SJCRH30 (cell line): ENCODE results near the gene SLC27A4. TPM values are rescaled to one million over a fixed set of nuclear protein-coding genes. Genes with fewer than 3 reads are reported as not detected.
"Not testable (repeated sequence)": the region's sequence is repeated elsewhere in the genome, so short reads cannot be mapped to it uniquely, and the experiment has no call there.

ENCODE experiments used
- DNase-seq, 2 experiments: peaks; one replicate each; pipeline ENCODE4 v3.0.0-alpha.2; 2015 to 2020
- H3K27ac ChIP-seq: fragments of 250-450 bp; sonication (Bioruptor Pico); 2 replicates; pipeline ENCODE4 v1.5.1; 2020; ENCODE audit warnings: mild to moderate bottlenecking, moderate library complexity
- H3K27me3 ChIP-seq: fragments of 250-450 bp; sonication (Bioruptor Pico); 2 replicates; pipeline ENCODE4 v1.5.1; 2020; ENCODE audit warnings: mild to moderate bottlenecking, moderate library complexity
- H3K36me3 ChIP-seq: fragments of 250-450 bp; sonication (Bioruptor Pico); 2 replicates; pipeline ENCODE4 v1.5.1; 2020; ENCODE audit warnings: mild to moderate bottlenecking, moderate library complexity
- H3K4me1 ChIP-seq: fragments of 250-450 bp; sonication (Bioruptor Pico); 2 replicates; pipeline ENCODE4 v1.5.1; 2020; ENCODE audit warnings: mild to moderate bottlenecking, moderate library complexity
- H3K4me3 ChIP-seq: fragments of 250-450 bp; sonication (Bioruptor Pico); 2 replicates; pipeline ENCODE4 v1.5.1; 2020; ENCODE audit warnings: mild to moderate bottlenecking, moderate library complexity
- H3K9me3 ChIP-seq: fragments of 250-450 bp; sonication (Bioruptor Pico); replicated peaks from 2 replicates; pipeline ENCODE4 v1.5.1; 2020; ENCODE audit warnings: mild to moderate bottlenecking, moderate library complexity
- total RNA-seq: library from RNA; depleted of rRNA; stranded (reverse); fragments of >200 nt; shearing (Covaris generic); gene quantifications from 2 replicates; pipeline ENCODE4 v1.2.3, GENCODE V29; 2014

Gene SLC27A4
- total RNA-seq, 1 experiment from 2014 or later: 28.0 TPM

DNA sequence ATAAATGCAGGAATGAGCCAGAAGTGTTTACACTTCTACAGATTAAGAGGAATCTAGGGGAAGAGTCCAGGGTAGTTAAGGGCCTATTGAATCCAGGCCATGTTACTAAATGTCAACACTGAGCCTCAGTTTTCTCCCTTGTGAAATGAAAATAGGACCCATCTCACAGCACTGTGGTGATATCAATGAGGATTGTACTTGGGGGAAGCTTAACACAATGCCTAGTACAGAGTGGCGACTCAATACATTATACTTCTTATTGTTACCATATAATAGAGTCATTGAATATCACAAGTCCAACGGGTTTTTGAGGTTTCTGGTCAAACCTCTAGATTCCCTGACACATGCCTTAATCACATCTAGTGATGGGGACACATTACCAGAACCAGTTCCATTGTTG lies 22.7 kb upstream of the SLC27A4 start:
- H3K36me3 ChIP-seq: peaks cover 33% of the 10 kb centered on the region
- no peak for DNase-seq

GRCh38 chr9:128321343-128321742 lies 19.0 kb upstream of the SLC27A4 start:
- no peak for DNase-seq
- Histone ChIP-seq H3K4me3 (peak overlapping the region; percentile 69), H3K27me3 (no peaks in the 10 kb centered on the region), H3K36me3 (peaks cover 12% of the 10 kb centered on the region), H3K4me1 (no peaks in the 10 kb centered on the region), H3K9me3 (no peaks in the 10 kb centered on the region), H3K27ac (no peak overlapping the region)

More for the DNA sequence above, 22.7 kb upstream of the SLC27A4 start:
- no peaks in the 10 kb centered on the region for H3K9me3 ChIP-seq
- H3K27ac ChIP-seq: no peak overlapping the region
- no peaks in the 10 kb centered on the region for H3K4me1 ChIP-seq
- no peaks in the 10 kb centered on the region for H3K27me3 ChIP-seq
- no peak overlapping the region for H3K4me3 ChIP-seq

DNA sequence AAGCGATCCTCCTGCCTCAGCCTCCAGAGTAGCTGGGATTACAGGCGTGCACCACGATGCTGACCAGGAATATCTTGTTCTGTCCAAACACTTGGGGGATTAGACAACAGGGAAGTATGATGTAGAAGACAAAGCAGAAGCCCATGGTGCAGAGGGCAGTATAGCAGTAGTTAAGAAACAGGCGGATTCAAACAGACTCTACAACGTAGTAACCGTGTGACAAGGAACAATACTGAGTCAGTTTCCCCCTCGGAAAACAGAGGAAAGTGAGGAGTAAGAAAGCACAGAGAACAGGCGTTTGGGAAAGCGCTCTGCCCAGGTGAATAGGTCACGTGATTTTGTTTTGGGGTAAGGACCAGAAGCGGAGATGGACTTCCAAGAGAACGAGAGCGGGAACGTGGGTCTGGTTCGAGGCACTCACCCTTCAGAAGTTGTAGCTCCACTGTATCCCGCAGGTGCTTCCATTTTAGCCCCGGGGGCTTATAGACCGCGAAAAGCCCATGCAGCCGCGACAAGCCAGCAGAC lies 18.4 kb upstream of the SLC27A4 start:
- peaks cover 7% of the 10 kb centered on the region; the same call in 1 of the 2 replicates for H3K36me3 ChIP-seq
- no peaks in the 10 kb centered on the region for H3K27me3 ChIP-seq
- peak overlapping the region; percentile 69 for H3K4me3 ChIP-seq
- peak overlapping the region; percentile 71; the same call in 1 of the 2 replicates for H3K27ac ChIP-seq
- DNase-seq: no peak
- H3K9me3 ChIP-seq: no peaks in the 10 kb centered on the region
- H3K4me1 ChIP-seq: no peaks in the 10 kb centered on the region

- peak; percentile 97 to 99 for DNase-seq
- H3K4me3 ChIP-seq: peak within 1 kb of the TSS; percentile 69
- peak within 1 kb of the TSS; percentile 71 for H3K27ac ChIP-seq
- H3K27me3 ChIP-seq: no peaks in the 10 kb centered on the region
- H3K36me3 ChIP-seq: peaks cover 6% of the 10 kb centered on the region; the same call in 1 of the 2 replicates
- no peaks in the 10 kb centered on the region for H3K4me1 ChIP-seq
- no peaks in the 10 kb centered on the region for H3K9me3 ChIP-seq
Measured at GRCh38 chr9:128322404-128323211, 17.7 kb upstream of the SLC27A4 start, which contains the start of the genes COQ4 and TRUB2. TSS of gene COQ4 (plus strand) at chr9:128322839. CDS start at chr9:128322859, 20 bp downstream. TSS of gene TRUB2 (minus strand) at chr9:128322447. CDS start at chr9:128322408, 39 bp downstream.

- no peaks in the 10 kb centered on the region for H3K9me3 ChIP-seq
- H3K36me3 ChIP-seq: peaks cover 7% of the 10 kb centered on the region; the same call in 1 of the 2 replicates
- H3K4me3 ChIP-seq: peak overlapping the region; percentile 69
- no peaks in the 10 kb centered on the region for H3K27me3 ChIP-seq
- H3K27ac ChIP-seq: peak overlapping the region; percentile 71
- no peaks in the 10 kb centered on the region for H3K4me1 ChIP-seq
- DNase-seq: no peak
Measured at GRCh38 chr9:128323212-128323730, 17.1 kb upstream of the SLC27A4 start.

DNA sequence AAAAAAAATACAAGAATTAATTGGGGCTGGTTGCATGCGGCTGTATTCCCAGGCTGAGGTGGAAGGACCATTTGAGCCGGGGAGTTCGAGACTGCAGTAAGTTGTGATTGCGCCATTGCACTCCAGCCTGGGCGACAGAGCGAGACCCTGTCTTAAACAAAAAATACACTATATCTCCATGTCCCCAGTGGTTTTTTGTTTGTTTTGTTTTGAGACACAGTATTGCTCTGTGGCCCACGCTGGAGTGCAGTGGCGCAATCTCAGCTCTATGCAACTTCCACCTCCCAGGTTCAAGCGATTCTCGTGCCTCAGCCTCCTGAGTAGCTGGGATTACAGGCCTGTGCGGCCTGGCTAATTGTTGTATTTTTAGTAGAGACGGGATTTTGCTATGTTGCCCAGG lies 16.5 kb upstream of the SLC27A4 start:
- peaks cover 7% of the 10 kb centered on the region; the same call in 1 of the 2 replicates for H3K36me3 ChIP-seq

GRCh38 chr9:128324401-128324800 lies 15.9 kb upstream of the SLC27A4 start:
- no peak overlapping the region for H3K4me3 ChIP-seq
- no peaks in the 10 kb centered on the region for H3K4me1 ChIP-seq
- no peaks in the 10 kb centered on the region for H3K9me3 ChIP-seq
- H3K27me3 ChIP-seq: no peaks in the 10 kb centered on the region
- peaks cover 7% of the 10 kb centered on the region; the same call in 1 of the 2 replicates for H3K36me3 ChIP-seq
- no peak for DNase-seq
- no peak overlapping the region for H3K27ac ChIP-seq

More for the DNA sequence above, 16.5 kb upstream of the SLC27A4 start:
- Histone ChIP-seq H3K4me1 (no peaks in the 10 kb centered on the region), H3K9me3 (no peaks in the 10 kb centered on the region), H3K27ac (no peak overlapping the region), H3K4me3 (peak overlapping the region; percentile 69), H3K27me3 (no peaks in the 10 kb centered on the region)
- no peak for DNase-seq

DNA sequence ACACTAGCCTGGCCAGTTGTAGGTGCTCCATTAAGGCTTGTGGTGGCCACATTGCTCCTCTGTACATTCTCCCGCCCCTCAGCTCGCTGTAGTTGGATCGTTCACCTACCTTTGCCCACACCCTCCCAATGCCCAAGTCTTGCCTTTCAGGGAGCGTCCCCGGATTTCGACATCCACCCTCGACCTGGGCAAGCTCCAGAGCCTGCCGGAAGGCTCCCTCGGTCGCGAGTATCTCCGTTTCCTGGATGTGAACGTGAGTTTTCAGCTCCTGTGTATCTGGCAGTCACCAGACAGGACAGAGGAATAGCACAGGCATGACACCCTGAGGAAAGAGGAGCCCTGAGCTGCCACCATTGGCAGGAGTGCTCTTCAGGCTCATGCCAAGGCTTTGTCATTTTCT lies 14.7 kb upstream of the SLC27A4 start:
- Histone ChIP-seq H3K9me3 (no peaks in the 10 kb centered on the region), H3K4me3 (no peak overlapping the region), H3K27ac (no peak overlapping the region), H3K36me3 (peaks cover 7% of the 10 kb centered on the region; the same call in 1 of the 2 replicates), H3K27me3 (no peaks in the 10 kb centered on the region), H3K4me1 (no peaks in the 10 kb centered on the region)
- DNase-seq: no peak

GRCh38 chr9:128333451-128333869 lies 6.9 kb upstream of the SLC27A4 start:
- Histone ChIP-seq H3K27ac (no peak overlapping the region), H3K36me3 (no peaks in the 10 kb centered on the region), H3K4me3 (no peak overlapping the region), H3K9me3 (no peaks in the 10 kb centered on the region), H3K4me1 (no peaks in the 10 kb centered on the region), H3K27me3 (no peaks in the 10 kb centered on the region)
- DNase-seq: no peak

GRCh38 chr9:128335161-128335560 lies 5.2 kb upstream of the SLC27A4 start:
- H3K27me3 ChIP-seq: no peaks in the 10 kb centered on the region
- H3K4me3 ChIP-seq: no peak overlapping the region
- H3K27ac ChIP-seq: no peak overlapping the region
- H3K4me1 ChIP-seq: no peaks in the 10 kb centered on the region
- H3K36me3 ChIP-seq: no peaks in the 10 kb centered on the region
- DNase-seq: no peak
- no peaks in the 10 kb centered on the region for H3K9me3 ChIP-seq

GRCh38 chr9:128335914-128336313 lies 4.4 kb upstream of the SLC27A4 start:
- H3K4me3 ChIP-seq: no peak overlapping the region
- no peak overlapping the region for H3K27ac ChIP-seq
- H3K27me3 ChIP-seq: no peaks in the 10 kb centered on the region

DNA sequence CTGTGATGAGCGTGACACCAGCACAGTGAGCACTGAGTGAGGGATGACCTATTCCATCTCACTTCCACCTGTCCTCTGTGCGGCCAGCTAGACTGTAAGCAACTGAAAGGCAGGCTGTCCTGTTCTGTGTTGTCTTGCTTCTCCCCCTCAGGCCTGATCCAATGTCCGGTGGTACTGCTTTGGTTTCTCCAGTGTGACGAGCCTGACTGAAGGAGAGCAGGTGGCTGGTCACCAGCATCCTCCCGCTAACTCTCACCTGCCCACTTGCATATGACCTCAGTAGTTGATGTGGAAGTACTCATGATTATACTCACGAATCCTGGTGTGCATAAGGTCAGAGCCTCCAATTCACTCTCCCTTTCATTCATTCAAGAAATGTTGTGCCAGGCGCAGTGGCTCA lies 2.4 kb upstream of the SLC27A4 start:
- no peak for DNase-seq
- H3K4me3 ChIP-seq: no peak overlapping the region
- no peaks in the 10 kb centered on the region for H3K4me1 ChIP-seq
- H3K27ac ChIP-seq: no peak overlapping the region
- no peaks in the 10 kb centered on the region for H3K27me3 ChIP-seq
- no peaks in the 10 kb centered on the region for H3K9me3 ChIP-seq
- no peaks in the 10 kb centered on the region for H3K36me3 ChIP-seq

More at GRCh38 chr9:128335914-128336313, 4.4 kb upstream of the SLC27A4 start:
- Histone ChIP-seq H3K9me3 (no peaks in the 10 kb centered on the region), H3K36me3 (no peaks in the 10 kb centered on the region), H3K4me1 (no peaks in the 10 kb centered on the region)
- DNase-seq: no peak

GRCh38 chr9:128338852-128339614 lies 1.3 kb upstream of the SLC27A4 start:
- H3K4me3 ChIP-seq, DNase-seq, H3K27ac ChIP-seq, H3K9me3 ChIP-seq, H3K27me3 ChIP-seq, H3K4me1 ChIP-seq, H3K36me3 ChIP-seq: not testable (repeated sequence)

- no peak for DNase-seq
- Histone ChIP-seq H3K36me3 (peaks cover 7% of the 10 kb centered on the region; the same call in 1 of the 2 replicates), H3K4me3 (peak overlapping the region; percentile 86), H3K27me3 (no peaks in the 10 kb centered on the region), H3K27ac (no peak overlapping the region), H3K4me1 (no peaks in the 10 kb centered on the region), H3K9me3 (no peaks in the 10 kb centered on the region)
Measured at GRCh38 chr9:128340691-128341434, 536 bp downstream of the SLC27A4 start.
